GM19239 (cell line): ENCODE data around the gene TMPRSS6.

Experiments used
- DNase-seq: peaks from one replicate; pipeline ENCODE4 v3.0.0; 2011; ENCODE audit warnings: low spot score; ENCODE audit not compliant: insufficient read length
- FAIRE-seq: peaks from 2 replicates; lab custom pipeline; 2011; peaks lifted over from hg19 to GRCh38; lab: Jason Lieb, UNC

The TMPRSS6 gene

DNA sequence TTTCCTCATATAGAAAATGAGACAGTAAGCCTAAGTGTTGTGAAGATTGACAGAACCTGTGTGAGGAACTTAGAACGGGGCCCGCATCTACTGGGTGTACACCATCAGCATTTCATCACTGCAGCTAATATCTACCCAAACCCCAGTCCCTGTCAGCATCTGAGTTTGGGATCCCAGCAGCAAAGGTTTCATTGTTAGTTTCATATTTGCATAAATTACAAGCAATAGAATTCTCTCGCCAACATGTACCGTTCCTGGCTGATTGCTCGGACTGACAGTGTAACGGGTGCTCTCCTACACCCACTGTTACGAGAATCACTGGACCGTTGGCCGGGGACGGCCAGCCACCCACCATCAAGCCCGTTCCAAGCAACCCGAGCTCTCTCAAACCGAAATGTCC is 10.4 kb upstream of the TMPRSS6 start:
- DNase-seq (no peak), FAIRE-seq (peak; percentile 88)

DNA sequence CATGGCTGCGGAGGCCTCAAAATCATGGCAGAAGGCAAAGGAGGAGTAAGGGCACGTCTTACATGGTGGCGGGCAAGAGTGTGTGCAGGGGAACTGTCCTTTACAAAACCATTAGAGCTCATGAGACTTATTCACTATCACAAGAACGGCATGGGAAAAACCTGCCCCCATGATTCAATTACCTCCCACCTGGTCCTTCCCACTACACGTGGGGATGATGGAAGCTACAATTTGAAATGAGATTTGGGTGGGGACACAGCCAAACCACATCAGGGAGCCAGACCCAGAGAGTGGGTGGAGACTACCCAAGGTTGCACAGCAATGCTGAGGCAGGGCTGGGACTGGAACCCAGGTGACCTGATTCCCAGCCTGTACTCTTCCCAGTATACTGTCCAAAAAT is 8.6 kb upstream of the TMPRSS6 start:
- DNase-seq = no peak
- no peak for FAIRE-seq

DNA sequence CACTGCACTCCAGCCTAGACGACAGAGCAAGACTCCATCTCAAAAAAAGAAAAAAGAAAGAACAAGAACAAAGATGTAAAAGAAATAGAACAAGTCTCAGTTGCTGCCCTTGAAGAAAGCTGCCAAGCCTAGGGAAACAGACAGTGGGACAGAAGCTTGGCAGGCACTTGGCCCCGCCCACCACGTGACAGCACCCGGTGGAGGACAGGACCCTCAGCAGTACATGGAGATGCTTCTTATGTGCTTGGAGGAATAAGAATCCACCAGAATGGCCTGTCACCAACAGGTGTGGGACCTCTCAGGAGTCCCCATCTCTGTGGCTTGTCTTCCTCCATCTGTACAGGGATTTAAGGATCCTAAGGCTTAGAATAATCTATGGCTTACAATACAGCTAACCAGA is 7.6 kb upstream of the TMPRSS6 start:
- FAIRE-seq = no peak
- DNase-seq = no peak

DNA sequence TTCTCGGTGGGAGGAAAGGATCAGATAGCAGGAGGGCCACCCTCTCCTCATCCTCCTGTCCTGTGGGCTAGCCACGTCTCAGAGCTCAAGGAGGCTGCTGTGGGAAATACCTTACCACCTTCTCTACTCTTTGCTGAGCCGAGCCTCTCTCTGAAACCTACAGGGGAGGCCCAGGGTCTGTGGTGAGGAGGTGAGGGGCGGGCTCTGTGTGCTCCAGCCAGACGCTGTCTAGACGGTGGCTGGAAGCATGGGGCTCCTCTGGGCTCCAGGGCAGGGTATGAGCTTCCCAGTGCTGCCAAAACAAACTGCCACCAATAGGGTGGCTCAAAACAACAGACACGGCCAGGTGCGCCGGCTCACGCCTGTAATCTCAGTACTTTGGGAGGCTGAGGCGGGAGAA is 5.5 kb upstream of the TMPRSS6 start:
- FAIRE-seq (no peak), DNase-seq (no peak)

DNA sequence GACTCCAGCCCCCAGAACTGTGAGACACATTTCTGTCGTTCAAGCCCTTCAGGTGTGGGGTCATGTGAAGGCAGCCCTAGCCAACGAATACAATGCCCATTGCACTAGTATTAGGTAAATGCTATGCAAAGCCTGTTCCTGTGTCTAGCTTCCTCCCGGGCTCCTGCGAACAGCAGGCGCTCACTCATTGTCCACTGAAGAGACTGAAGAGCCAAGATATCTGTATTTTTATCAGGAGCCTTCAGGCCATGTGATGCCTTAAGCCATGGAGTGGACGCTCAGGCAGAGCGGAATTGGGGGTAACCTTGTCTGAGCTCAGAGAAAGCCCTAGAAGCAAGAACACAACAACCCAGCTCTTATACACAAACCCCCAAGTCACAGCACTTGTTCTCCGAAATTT is 4.2 kb upstream of the TMPRSS6 start:
- DNase-seq (no peak), FAIRE-seq (no peak)

DNA sequence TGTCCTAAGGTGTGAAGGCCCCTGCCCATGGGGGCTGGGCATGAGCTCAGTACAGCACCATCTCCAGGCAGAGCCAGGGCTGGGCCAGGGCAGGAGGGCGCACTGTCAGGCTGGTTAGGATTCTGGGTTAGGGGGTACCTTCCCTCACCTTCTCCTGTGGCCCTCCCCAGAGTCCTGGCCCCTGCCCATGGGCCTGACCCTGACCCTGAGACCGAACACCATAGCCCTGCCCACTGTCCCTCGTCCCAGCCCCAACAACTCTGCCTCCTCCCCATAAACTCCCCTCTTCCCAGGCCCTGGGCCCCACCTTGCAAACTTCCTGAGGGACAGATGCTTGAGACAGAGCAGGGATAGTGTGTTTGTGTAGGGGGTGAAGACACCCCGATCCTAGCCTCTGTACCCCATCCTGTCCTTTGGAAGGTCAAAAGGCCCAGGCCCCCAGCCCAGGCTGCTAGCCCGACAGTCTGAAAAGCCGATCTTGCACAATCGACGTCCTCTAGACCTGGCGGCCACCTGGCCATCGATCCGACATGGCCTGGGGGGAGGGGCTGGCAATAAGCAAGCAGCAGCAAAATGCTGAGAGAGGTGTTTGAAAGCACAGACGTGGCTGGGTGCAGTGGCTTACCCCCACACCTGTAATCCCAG is 2.7 kb upstream of the TMPRSS6 start:
- FAIRE-seq = no peak
- no peak for DNase-seq

DNA sequence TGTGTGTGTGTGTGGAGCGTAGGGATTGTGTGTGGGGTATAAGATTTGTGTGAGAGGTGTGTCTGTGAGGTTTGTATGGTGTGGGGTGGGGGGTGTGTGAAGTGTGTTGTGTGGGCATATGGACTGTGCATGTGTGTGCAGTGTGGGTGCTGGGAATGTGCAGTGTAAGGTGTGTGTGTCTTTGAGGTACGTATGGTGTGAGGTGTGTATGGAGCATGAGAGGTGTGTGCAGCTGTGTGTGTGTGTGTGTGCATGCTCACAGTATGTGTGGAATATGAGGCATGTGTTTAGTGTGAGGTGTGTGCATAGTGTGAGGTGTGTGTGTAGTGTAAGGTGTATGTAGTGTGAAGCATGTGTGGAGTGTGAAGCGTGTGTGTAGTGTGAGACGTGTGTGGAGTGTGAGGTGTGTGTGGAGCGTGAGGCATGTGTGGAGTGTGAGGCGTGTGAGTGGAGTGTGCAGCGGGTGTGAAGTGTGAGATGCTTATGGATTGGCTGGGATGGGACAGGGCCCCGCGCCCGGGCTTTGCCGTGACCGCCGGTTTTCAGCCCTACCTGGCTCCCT is 1.7 kb upstream of the TMPRSS6 start:
- no peak for FAIRE-seq
- DNase-seq = no peak

DNA sequence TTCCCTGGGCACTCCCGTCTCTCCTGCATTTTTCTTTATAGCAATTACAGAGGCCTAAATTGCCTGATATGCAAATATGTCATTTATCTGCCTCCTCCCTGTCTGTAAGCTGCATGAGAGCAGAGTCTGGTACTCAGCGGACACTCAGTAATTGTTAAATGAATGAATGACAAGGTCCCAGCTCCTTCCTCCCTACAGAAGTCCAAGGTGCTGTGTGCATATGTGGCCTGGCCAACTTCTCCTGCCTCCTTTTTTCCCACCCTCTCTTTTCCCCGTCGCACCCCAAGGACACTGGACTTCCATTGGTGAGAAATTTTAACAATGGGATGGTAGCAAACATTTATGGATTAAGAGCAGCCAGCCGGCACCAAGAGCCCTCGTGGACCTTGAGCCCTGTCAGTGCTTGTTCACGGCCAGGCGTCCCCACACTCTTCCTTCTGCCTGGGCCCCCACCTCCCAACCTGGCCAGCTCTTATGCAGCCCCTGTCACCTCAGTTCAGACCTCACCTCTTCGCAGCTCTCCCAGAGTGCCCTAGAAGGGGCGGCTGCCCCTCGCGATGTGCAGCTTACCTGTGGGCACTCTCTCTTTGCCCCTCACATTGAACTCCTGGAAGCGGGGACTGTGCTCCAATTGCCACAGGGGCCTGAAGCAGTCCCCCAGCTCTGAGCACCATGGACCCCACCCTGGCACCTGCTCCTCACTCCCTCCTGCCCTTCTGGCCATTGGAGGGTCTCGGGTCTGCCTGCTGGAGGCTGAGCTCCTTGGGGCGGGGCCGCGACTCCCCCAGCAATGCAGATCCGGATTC is 1.5 kb downstream of the TMPRSS6 start:
- no peak for FAIRE-seq
- no peak for DNase-seq

DNA sequence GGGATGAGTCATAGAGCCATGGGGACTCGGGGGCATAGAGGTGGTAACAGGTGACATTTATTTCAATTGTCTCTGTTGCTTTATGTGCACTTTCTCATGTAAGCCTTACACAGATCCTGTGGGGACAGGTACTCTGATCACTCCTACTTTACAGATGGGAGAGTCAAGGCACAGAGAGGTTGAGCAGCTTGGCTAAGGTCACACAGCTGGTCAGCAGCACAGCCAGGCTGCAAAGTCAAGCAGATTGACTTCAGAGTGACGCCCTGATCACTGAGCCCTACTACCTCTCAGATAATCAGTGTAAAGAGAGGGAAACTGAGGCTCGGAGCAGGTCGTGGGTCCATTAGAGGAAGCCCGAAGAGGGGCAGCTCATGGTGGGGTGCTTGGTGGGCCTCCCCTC is 3.5 kb downstream of the TMPRSS6 start:
- FAIRE-seq = no peak
- DNase-seq = no peak

DNA sequence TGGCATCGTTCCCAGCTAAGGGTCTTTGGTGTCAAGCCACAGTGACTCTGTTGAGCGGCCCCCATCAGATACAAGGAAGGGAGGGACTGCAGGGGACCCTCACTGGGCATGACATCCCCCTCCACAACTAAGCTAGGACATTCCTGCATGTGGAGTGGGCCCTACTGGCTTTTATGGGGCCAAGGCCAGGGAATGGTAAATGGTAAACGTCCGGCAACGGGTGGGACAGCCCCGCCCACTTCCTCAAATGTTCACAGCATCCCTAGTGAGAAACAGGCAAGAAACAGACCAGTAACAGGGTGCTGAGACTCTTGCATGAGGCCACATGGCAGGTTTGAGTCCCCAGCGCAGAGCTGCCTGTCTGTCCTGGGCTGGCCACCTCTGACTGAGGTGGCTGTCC is 4.4 kb downstream of the TMPRSS6 start:
- no peak for FAIRE-seq
- DNase-seq = no peak

DNA sequence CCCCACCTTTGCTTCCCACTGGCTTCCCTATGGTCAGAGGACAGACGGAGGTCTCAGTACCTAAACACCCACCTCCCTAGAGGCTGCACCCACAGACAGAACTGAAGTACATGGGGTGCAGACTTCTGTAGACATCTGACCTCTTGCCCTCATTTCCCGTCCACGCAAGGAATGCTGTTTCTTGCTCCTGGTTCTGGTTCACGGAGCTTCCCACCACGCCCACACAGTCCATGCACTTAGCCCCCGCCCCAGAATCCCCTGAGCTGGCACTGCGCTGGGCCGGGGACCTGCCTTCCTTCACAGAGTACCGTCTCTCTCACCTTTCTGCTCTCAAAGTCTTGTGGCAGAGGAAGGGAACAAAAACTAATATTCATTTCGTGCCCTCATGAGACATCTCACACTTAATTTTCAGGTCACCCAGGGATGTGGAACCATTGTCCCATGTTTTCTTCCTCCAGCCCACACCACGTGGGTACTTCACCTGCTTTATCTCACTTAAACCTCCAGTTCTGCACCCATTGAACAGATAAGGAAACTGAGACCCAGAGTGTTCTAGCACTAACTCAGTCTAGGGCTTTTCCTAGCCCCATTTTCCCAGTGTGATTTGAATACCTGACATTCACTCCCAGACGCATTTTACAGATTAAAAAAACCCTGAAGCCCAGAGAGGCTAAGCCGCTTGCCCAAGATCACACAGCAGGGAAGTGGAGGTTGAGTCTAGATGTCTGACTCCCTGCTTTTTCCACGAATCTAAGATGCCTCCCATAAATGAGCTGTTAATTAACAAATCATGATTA is 5.7 kb downstream of the TMPRSS6 start:
- DNase-seq = no peak
- no peak for FAIRE-seq

DNA sequence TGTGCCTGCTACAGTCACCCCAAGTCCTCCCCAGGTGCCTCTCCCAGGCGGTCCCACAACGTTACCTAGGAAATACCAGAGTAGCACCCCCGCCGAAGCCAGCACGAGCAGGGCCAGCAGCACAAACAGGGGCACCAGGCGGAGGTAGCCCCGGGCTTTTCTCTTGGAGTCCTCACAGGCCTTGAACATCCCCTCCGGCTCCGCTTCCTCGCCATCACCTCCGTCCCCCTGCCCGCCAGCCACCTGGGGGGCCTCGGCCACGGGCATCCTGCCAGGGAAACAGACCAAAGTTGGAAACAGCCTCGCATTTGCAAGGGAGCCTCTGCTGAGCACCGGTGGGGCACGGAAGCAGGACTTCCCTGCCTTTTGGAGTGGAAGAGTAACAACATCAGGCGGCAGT is 6.4 kb downstream of the TMPRSS6 start:
- no peak for FAIRE-seq

DNA sequence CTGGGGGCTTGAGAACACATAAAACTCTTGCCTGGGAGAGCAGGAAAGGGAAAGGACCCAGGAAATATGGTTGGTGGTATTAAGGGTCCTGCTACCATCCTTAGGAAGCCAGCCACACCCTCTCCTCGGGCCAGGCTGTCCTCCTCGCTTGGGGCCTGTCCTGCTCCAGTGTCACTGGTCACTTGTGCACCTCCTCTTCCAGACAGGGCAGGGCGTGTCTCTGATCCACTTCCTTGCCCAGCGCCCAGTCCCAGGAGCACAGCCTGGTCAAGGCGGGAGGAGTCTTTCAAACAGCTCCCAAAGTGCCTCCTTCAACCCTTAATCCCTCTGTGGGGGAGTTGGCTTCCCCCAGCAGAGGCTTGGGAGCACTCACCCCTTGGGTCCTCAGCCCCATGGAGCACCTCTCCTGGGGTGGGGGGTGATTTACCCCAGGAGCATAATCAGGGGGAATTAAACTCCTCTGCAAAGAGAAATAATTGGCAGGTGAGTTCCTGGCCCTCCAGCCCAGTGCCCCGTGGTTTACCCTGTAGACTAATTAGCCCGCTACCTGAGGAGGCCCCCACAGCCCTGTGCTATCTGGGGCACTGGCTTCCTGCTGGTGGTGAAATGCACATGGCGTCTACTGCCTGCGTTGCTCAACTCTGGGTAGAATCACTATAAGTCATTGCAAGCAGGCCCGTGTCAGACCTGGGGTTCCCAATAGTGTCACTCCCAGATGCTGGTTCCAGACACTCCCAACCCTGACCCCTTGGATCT is 8.0 kb downstream of the TMPRSS6 start:
- no peak for FAIRE-seq
- DNase-seq = no peak

More for the DNA sequence above, 6.4 kb downstream of the TMPRSS6 start:
- no peak for DNase-seq

DNA sequence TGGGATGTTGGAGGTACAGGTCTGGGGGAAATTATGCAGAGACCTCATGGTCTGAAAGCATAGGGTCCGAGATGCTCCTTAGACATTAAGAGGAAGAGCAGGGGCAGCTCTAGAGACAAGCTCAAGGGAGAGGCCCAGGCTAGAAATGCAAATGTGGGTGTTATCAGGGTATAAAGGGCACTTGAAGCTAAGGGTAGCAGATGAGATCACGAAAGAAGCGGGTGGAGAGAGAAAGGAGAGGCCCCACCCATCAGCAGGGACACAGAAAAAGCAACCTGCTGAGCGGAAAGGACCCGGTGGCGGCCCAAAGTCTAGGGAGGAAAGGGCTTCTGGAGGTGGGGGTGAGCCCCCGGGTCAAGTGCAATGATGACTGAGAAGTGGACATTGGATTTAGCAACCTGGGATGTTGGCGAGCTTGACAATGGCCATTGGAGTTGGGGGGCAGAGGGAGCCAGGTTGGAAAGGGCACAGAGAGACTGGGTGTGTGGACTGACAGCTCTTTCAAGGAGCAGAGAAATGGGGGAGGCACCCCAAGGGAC is 8.9 kb downstream of the TMPRSS6 start:
- peak; percentile 42 for DNase-seq
- no peak for FAIRE-seq

DNA sequence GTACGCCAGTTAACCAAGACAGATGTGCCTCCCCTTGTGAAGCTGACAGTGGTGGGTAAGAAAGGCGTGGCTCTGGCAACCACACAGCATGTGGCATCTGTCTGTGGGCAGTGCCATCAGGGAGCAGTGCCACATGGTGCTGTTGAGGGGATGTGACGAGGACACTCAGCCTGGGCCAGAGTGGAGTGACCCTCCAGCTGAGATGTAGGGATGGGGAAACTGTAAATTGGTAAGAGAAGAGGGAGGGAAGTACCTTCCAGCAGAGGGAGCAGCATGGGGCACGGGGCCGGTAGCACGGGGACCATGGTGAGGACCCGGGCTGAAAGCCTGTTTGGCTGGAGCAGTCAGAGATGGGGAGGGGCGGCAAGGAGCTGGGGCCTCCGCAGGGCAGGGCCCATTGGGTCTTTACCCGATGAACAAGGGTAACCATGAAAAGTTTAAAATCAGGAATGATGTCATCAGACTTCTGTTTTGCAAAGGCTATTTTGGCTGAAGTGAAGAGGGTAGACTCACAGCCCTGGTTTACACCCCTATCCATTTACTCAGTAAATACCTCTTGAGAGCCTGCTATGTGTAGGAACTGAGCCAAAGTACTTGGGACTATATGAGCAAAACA is 10.4 kb downstream of the TMPRSS6 start:
- FAIRE-seq = peak; percentile 48

DNA sequence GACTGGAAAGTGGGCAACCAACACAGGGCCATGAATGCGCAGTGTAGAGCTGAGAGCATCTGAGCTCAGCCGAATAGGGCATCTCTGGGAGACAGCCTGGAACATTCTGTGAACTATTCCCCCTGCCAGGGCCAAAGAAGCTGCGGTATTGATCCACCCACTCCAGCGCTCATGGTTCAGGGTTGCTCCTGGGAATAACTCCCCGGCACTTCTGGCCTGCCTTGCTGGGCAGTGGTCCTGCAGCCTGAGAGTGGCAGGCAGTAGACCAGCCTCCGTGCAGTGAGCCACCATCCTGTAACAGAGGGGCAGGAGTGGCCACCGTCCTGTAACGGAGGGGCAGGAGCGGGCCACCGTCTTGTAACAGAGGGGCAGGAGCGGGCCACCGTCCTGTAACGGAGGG is 12.2 kb downstream of the TMPRSS6 start:
- FAIRE-seq (no peak), DNase-seq (no peak)

More for the DNA sequence above, 10.4 kb downstream of the TMPRSS6 start:
- no peak for DNase-seq

DNA sequence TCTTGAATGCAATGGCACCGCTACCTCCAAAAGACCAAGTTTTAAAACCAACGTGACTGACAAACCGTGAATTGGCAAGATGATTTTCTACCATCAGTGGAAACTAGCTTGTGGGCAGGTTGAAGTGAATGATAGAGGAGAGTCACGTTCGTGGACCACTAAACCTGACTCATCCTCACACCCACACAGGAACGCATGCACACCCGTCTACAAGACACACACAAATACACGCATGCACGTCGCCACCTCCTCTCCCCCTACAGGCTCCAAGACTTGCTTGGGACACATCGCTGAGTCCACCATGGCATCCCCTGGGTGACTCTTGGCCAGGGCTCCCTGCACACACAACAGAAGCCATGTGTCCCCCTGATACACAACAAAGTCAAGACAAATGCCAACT is 14.4 kb downstream of the TMPRSS6 start:
- FAIRE-seq (no peak), DNase-seq (no peak)

DNA sequence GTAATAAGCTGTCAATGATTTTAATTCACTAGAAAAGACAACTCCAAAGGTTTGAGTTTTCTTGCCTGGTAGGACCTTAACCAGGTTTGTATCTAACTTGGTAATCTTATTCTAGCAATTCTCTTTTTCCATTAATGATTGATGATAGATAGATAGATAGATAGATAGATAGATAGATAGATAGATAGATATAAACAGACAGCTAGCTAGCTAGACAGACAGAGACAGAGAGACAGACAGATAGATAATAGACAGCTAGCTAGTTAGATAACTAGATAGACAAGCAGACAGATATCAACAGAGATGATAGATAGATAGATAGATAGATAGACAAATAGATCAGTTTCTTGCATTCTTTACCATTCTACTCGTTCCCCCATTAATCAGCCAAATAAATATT is 15.3 kb downstream of the TMPRSS6 start:
- DNase-seq (no peak), FAIRE-seq (no peak)

DNA sequence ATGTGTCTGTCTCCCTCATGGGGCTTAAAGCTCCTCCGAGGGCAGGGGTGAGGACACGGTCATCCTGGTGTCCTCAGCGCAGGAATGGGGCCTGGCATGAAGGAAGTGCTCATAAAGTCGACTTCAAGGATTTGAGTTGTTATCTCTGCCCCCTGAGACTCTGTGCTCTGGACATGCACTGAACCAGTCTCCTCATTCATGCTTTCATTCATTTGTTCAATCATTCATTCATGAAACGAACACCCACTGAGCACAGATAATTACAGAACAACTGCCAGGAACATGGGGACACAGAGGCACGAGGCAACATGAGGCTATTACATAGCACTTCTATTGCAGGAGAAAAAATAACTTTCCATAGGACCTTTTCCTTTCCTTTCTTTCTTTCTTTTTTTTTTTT is 16.5 kb downstream of the TMPRSS6 start:
- DNase-seq (no peak), FAIRE-seq (no peak)
